ENCODE results near the gene DYNLT2B.

- TF ChIP-seq CTCF (conservative IDR thresholded peaks at IDR 0.05), result no peak
- TF ChIP-seq ZFX (IDR thresholded peaks at IDR 0.05), result no peak
Observed at GRCh38 chr3:196287090-196287439, 31.0 kb downstream of the DYNLT2B start.

Measured in C4-2B (cell line).